ENCODE data around the gene KNCN. TPM values are rescaled to one million over a fixed set of nuclear protein-coding genes. Genes with fewer than 3 reads are reported as not detected.

Gene KNCN
- polyA plus RNA-seq, 1 experiment, result not detected

DNA sequence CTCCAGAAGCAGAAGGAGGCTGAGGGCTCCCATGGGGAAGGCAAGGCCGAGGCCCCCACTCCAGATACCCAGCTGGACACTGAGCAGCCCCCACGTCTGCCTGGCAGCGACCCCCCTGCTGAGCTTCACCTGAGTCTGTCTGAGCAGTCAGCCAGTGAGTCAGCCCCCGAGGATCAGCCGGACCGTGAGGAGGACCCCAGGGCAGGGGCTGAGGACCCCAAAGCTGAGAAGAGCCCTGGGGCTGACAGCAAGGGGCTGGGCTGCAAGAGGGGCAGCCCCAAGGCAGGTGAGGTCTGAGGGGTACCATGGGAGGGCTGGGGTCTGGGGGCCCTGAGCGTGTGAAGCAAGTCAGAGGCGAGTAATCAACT lies 40.5 kb downstream of the KNCN start:
- TF ChIP-seq, protein P1, sequence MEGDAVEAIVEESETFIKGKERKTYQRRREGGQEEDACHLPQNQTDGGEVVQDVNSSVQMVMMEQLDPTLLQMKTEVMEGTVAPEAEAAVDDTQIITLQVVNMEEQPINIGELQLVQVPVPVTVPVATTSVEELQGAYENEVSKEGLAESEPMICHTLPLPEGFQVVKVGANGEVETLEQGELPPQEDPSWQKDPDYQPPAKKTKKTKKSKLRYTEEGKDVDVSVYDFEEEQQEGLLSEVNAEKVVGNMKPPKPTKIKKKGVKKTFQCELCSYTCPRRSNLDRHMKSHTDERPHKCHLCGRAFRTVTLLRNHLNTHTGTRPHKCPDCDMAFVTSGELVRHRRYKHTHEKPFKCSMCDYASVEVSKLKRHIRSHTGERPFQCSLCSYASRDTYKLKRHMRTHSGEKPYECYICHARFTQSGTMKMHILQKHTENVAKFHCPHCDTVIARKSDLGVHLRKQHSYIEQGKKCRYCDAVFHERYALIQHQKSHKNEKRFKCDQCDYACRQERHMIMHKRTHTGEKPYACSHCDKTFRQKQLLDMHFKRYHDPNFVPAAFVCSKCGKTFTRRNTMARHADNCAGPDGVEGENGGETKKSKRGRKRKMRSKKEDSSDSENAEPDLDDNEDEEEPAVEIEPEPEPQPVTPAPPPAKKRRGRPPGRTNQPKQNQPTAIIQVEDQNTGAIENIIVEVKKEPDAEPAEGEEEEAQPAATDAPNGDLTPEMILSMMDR (IDR thresholded peaks at IDR 0.05; ENCODE audit: insufficient read depth, low read depth, low read length), result no peak
- Histone ChIP-seq H3K36me3 (ENCODE audit: control insufficient read depth, insufficient read depth, low read length) (no peaks in the 10 kb centered on the region), H3K27me3 (ENCODE audit: control insufficient read depth, insufficient read depth, low read length) (peaks cover 10% of the 10 kb centered on the region), H3K4me3 (ENCODE audit: low read depth, low read length) (no peak overlapping the region)
- CTCF ChIA-PET, result interaction anchor here (1.0 kb wide), 1 partner anchor 18 kb away, joined by 3 read pairs; no protein-coding TSS in a partner anchor
- no peak for DNase-seq (ENCODE audit: low read depth)
- POLR2A ChIA-PET, result no interaction called here

DNA sequence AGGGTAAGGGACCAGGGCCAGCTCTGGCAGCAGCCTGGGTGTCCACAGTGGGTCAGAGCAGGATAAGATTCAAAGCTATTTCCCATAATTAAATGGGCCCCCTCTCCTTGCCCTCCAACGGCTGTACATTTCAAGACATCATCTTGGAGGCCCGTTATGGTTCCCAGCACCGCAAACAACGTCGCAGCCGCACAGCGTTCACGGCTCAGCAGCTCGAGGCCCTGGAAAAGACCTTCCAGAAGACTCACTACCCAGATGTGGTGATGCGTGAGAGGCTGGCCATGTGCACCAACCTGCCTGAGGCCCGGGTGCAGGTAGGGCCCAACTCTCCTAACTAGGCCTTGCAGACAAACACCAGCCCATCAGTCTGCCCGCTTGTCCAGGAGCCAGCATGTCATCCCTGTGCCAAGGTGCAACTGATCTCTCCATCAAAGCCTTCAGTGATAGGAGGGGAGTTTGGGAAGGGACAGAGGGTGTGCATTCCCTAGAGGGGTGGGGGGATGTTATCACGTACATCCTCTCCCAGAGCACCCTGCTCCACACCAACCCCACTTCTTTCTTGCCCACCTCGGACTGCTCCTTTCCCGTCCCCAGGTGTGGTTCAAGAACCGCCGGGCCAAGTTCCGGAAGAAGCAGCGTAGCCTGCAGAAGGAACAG lies 41.0 kb downstream of the KNCN start:
- TF ChIP-seq, protein P1 (IDR thresholded peaks at IDR 0.05; ENCODE audit: insufficient read depth, low read depth, low read length), result no peak
- peaks cover 10% of the 10 kb centered on the region for H3K27me3 ChIP-seq (ENCODE audit: control insufficient read depth, insufficient read depth, low read length)
- no peaks in the 10 kb centered on the region for H3K36me3 ChIP-seq (ENCODE audit: control insufficient read depth, insufficient read depth, low read length)
- DNase-seq (ENCODE audit: low read depth), result no peak
- ChIA-PET CTCF (interaction anchor here (1.0 kb wide), 1 partner anchor 33 kb away, joined by 3 read pairs; no protein-coding TSS in a partner anchor), POLR2A (no interaction called here)
- H3K4me3 ChIP-seq (ENCODE audit: low read depth, low read length), result no peak overlapping the region

DNA sequence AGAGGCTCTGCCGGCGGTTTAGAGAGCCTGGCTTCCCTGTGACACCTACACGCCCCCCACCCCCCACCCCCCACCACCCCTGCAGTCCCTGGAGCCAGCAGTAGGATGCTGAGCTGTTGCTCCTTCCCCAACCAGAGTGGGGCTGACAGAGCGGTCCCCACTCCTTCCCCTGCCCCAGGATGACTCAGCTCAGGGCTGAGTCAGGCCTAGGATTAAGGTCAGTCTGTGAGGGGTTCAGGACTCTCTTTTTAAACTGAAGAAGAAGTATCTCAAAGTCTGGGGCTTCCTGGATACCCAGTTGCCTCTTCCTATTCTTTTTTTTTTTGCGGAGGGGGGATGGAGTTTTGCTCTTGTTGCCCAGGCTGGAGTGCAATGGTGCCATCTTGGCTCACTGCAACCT lies 42.7 kb downstream of the KNCN start:
- DNase-seq (ENCODE audit: low read depth), result no peak
- Histone ChIP-seq H3K4me3 (ENCODE audit: low read depth, low read length) (no peak overlapping the region), H3K27me3 (ENCODE audit: control insufficient read depth, insufficient read depth, low read length) (peaks cover 5% of the 10 kb centered on the region; the same call in 1 of the 2 replicates), H3K36me3 (ENCODE audit: control insufficient read depth, insufficient read depth, low read length) (no peaks in the 10 kb centered on the region)
- POLR2A ChIA-PET, result no interaction called here
- CTCF ChIA-PET, result interaction anchor here (0.7 kb wide), 1 partner anchor 742 kb away, joined by 3 read pairs; no protein-coding TSS in a partner anchor
- TF ChIP-seq, protein P1 (IDR thresholded peaks at IDR 0.05; ENCODE audit: insufficient read depth, low read depth, low read length), result no peak

DNA sequence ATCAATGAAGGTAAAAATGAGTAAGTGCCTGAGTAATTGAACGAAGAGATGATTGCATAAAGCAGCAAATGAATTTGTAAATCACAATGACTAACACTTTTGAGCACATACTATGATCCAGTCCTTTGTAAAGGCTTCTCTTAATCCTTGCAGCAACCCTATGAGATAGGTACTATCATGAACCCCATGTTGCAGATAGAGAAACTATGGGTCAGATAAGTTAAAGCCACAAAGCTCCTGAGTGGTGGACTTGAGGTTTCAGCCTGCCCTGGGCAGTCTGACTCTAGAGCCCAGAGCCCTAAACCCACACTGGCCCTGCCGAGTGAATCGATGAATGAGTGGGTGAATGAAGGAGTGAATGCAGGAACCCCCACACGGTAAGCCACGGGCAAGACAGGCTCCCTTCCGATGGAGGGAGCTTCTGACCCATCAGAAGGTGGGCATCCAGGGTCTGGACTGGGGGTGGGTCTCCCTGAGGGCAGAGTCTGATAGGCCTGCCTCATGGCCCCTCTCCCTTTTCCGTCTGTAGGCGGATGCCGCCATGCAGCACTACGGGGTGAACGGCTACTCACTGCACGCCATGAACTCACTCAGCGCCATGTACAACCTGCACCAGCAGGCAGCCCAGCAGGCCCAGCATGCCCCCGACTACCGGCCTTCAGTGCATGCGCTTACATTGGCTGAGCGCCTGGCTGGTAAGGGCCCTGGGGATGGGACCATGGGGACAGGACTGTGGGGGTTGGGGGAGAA lies 44.8 kb downstream of the KNCN start:
- ChIA-PET CTCF (interaction anchor here (1.2 to 1.3 kb wide), 3 partner anchors 30 to 97 kb away, joined by 4 to 8 read pairs (median 4); no protein-coding TSS in a partner anchor), POLR2A (no interaction called here)
- H3K36me3 ChIP-seq (ENCODE audit: control insufficient read depth, insufficient read depth, low read length), result no peaks in the 10 kb centered on the region
- no peak for DNase-seq (ENCODE audit: low read depth)
- TF ChIP-seq, protein P1 (IDR thresholded peaks at IDR 0.05; ENCODE audit: insufficient read depth, low read depth, low read length), result no peak
- peaks cover 9% of the 10 kb centered on the region for H3K27me3 ChIP-seq (ENCODE audit: control insufficient read depth, insufficient read depth, low read length)
- no peak overlapping the region for H3K4me3 ChIP-seq (ENCODE audit: low read depth, low read length)

DNA sequence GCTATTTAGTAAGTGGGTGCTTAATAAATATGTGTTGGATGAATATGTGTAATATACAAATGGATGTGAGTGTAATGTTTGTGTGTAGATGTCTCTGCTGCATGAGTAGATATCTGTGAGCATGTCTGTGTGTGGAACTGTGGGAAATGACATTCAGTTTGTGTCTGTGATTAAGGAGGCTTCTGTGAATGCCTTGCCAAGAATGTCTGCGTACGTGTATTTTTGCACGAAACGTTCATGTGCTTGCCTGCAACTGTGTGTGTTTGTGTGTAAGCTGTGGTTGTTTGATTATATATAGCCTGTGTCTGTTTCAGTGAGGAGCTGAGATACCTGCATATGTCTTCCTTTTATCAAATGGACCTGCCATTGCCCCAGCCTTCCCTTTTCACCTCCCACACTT lies 48.0 kb downstream of the KNCN start:
- DNase-seq (ENCODE audit: low read depth), result no peak
- Histone ChIP-seq H3K36me3 (ENCODE audit: control insufficient read depth, insufficient read depth, low read length) (no peaks in the 10 kb centered on the region), H3K4me3 (ENCODE audit: low read depth, low read length) (no peak overlapping the region), H3K27me3 (ENCODE audit: control insufficient read depth, insufficient read depth, low read length) (peaks cover 10% of the 10 kb centered on the region)
- POLR2A ChIA-PET, result no interaction called here
- CTCF ChIA-PET, result interaction anchor here (1.9 kb wide), 1 partner anchor 24 kb away, joined by 3 read pairs; no protein-coding TSS in a partner anchor
- TF ChIP-seq, protein P1 (IDR thresholded peaks at IDR 0.05; ENCODE audit: insufficient read depth, low read depth, low read length), result no peak

Measured in BJ (cell line).